GM19438 (cell line): Measurements from ENCODE around the gene PRF1.
"Not testable (repeated sequence)": the region's sequence is repeated elsewhere in the genome, so short reads cannot be mapped to it uniquely, and the experiment has no call there.

Experiments
- ATAC-seq: cut with Tn5 transposase; IDR thresholded peaks from one replicate; pipeline ENCODE4 v1.9.1; 2021; ENCODE audit warnings: low read depth; ENCODE audit not compliant: unreplicated experiment

PRF1 gene

GRCh38 chr10:70618663-70619062 is 16.1 kb upstream of the PRF1 start:
- ATAC-seq: no peak

GRCh38 chr10:70617798-70618568 is 15.4 kb upstream of the PRF1 start:
- no peak for ATAC-seq

DNA sequence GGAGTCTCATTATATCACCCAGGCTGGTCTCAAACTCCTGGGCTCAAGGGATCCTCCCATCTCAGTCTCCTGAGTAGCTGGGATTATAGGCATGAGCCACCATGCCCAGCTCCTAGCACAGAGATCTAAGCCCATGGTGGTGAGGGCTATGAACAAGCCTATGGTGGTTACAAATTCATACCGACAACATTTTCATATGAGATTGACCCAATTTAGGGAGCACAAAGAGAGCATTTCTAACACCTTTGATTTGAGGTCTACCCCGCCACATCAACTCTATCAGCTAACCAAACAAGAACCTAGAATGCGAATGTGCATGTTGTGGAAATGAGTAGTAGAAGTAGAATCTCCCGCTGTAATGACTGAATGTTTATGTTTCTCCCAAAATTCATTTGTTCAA is 14.2 kb upstream of the PRF1 start:
- ATAC-seq: no peak

DNA sequence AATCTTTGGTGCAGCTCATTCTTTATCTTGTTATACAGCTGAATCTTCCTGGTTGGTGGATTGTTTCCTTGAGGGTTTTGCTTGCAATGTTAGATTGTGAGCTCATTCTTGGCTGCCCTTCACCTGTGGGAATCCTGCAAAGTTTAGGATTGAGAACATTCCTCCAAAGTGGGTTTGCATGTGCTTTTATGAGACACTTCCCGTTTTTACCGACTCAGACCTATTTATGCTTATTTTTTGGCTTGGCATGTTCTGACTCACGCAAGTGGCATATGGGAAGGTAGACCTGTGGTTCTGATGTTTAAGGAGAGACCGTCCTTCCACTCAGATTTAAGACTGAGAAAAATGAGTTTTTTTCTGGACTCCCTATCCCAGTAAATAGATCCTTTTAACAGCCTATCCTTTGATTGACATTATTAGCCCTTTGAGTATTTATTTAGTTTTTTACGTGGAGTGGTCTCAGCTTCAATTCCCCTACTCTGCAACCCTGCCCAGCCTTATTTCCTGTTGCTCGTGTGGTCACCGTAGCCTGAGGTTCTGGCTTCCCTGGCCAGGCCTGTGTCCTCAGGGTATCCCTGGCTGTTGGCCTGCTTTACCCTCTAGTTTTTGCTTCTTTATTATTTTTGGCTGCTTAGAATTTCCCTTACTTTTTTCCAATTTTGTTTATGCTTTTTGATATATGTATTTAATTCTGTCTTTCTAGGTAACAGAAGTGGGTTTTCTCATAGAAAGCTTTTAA is 13.4 kb upstream of the PRF1 start:
- no peak for ATAC-seq

- ATAC-seq: no peak
These were observed 12.7 kb upstream of the PRF1 start for GRCh38 chr10:70615211-70615610.

DNA sequence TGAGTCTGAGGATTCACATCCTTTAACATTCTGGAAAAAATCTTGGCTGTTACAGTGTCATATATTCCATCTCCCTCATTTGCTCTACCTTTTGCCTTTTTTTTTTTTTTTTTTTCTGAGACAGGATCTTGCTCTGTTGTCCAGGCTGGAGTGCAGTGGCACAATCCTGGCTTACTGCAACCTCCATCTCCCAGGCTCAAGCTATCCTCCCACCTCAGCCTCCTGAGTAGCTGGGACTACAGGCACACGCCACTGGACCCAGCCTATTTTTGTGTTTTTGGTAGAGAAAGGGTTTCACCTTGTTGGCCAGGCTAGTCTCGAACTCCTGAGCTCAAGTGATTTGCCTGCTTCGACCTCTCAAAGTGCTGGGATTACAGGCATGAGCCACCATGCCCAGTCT is 11.8 kb upstream of the PRF1 start:
- not testable (repeated sequence) for ATAC-seq

DNA sequence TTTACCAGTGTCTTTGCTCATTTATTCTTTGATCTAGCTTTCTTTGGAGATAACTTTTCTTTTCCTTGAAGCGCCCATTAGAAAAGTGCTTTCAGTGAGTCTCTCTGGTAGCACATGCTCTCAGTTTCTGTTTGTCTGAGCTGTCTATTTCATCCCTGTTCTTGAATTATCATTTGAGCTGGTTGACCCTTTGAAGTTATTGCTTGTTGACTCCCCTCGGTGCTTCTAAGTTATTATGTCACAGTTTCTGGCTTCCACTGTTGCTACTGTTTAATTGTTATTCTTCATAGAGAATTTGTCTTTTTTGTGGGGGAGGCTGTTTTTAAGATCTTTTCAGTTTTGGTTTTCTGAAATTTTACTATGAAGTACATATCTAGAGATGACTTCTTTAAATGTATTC is 11.4 kb upstream of the PRF1 start:
- no peak for ATAC-seq

- ATAC-seq: no peak
These were observed 5.4 kb upstream of the PRF1 start for GRCh38 chr10:70607936-70608335.

DNA sequence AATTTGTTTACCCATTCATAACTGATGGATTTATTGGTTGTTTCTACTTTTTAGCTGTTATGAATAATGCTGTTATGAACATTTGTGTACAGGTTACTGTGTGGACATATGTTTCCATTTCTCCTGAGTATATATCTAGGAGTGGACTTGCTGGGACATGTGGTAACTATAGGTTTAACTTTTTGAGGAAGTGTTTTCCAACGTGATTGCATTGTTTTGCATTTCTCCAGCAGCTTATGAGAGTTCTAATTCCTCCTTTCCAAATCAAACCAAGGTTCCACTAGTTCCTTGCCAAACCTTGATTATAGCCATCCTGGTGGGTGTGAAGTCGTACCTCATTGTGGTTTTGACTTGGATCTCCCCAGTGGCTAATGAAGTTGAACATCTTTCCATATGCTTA is 2.6 kb upstream of the PRF1 start:
- no peak for ATAC-seq

DNA sequence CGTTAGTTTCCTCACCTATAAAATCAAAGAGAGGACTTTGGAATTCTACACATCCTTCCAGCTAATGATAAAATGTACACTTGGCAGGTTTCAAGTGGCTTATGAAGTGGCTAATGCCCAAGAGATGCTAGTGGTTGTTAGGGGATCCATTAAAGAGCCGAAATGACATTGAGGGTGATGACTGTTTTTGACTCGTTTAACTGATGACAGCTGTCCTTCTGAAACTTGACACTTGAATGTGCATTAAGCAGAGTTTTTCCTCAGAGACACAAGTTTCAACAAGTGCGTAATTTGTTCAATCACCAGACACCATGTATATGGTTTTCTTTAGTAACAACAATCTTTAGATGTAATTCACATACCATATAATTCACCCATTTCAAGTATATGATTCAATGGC is 1.6 kb upstream of the PRF1 start:
- no peak for ATAC-seq

DNA sequence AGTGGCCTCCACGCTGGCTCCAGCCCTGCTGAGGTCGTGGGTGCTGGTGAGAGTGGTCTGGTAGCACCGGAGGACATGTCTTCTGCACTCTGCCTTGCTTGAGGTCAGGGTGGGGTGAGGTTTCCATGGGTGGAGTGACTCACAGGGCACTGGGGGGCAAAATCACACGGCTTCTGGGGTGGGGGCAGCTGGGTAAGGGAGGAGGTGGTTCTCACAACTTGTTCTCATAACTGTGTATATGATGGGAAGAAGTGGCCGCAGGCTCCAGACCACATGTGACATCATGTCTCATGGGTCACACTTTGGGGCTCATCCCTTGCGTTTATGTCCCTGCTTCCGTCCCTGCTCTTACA is 884 bp upstream of the PRF1 start:
- no peak for ATAC-seq

GRCh38 chr10:70601746-70602145 is 795 bp downstream of the PRF1 start:
- no peak for ATAC-seq

DNA sequence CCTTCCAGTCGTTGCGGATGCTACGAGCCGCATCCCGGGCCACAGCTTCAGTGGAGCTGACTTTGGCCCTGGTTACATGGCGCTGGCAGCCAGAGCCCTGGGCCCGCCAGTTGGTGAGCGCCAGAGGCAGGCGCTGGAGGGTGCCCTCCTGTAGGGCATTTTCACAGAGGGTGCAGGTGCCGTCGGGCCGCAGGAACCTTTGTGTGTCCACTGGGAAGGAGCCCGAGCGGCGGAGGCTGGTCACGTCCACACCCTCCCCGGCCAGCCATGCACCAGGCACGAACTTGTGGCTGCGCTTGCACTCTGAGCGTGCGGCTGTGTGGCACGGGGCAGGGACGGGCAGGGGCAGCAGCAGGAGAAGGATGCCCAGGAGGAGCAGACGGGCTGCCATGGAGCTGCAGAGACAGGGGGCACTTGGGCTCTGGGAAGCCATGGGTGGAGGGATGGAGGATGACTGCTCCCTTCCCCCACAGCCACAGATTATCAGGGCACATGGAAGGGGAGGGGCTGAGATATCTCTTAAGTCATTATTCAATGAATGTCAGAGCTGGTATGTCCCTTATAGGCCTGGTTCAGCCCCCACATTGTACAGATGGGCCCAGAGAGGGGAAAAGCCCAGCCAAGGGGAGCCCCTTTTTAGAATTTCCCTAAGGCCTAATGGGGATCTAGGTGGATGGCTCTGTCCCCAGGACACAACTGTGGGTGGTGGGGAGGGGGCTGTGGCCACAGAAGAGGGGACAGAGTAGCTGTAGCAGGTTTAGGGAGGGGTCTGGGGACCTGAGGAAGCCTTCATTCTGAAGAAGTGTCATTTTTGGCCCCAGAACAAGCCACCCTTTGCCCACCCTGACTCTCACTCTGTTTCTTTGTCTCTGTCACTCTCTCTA is 1.8 kb downstream of the PRF1 start:
- ATAC-seq: no peak

GRCh38 chr10:70599791-70600190 is 2.8 kb downstream of the PRF1 start:
- no peak for ATAC-seq

DNA sequence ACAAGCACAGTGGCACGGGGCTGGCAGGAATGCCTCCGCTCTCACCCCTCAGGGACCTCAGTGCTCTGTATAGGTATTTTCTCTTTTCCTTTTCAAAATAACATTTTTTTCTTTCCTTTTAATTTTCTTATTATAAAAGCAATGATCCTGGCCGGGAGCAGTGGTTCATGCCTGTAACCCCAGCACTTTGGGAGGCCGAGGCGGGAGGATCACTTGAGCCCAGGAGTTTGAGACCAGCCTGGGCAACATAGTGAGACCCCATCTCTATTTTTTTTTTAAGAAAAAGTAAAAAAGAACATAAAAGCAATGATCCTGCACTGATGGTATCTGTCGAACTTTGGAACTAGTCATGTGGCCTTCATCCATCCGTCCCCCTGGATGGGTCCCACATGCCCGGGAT is 3.2 kb downstream of the PRF1 start:
- ATAC-seq: no peak

- ATAC-seq: no peak
These were observed 3.7 kb downstream of the PRF1 start for GRCh38 chr10:70598857-70599295.

DNA sequence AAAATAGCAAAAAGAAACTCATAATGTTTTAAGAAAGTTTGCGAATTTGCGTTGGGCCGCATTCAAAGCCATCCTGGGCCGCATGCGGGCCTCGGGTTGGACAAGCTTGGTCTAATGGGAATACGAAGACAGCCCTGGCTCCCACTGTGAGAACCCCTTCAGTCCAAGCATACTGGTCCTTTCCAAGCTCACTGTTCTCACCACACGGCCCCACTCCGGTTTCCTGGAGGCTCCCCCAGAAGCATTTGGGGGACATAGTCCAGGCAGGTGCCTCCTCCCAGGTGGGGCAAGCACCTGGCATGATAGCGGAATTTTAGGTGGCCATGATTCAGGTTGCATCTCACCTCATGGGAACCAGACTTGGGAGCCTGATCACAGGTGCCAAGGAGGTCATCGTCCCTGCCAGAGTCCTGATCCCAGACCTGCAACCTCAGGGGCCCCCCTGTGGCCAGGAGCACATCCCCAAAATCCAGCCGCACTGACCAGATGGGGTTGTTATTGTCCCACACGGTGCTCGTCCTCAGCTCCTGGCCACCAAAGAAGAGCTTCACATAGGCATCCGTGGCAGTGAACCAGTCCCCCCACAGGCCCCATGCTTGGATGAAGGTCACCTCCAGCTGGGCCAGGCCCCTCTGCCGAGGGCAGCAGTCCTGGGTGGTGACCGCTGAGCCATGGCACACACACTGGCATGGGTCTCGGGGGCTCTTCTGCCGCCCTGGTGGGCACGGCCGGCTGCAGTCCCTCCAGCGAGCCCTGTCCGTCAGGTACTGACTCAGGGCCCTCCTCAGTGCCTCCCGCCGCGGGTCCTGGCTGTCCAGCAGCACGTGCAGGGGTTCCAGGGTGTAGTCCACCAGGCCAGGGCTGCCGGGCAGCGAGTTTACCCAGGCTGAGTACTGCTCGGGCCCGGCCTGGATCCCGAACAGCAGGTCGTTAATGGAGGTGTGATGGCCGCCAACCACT is 4.4 kb downstream of the PRF1 start:
- ATAC-seq: no peak

DNA sequence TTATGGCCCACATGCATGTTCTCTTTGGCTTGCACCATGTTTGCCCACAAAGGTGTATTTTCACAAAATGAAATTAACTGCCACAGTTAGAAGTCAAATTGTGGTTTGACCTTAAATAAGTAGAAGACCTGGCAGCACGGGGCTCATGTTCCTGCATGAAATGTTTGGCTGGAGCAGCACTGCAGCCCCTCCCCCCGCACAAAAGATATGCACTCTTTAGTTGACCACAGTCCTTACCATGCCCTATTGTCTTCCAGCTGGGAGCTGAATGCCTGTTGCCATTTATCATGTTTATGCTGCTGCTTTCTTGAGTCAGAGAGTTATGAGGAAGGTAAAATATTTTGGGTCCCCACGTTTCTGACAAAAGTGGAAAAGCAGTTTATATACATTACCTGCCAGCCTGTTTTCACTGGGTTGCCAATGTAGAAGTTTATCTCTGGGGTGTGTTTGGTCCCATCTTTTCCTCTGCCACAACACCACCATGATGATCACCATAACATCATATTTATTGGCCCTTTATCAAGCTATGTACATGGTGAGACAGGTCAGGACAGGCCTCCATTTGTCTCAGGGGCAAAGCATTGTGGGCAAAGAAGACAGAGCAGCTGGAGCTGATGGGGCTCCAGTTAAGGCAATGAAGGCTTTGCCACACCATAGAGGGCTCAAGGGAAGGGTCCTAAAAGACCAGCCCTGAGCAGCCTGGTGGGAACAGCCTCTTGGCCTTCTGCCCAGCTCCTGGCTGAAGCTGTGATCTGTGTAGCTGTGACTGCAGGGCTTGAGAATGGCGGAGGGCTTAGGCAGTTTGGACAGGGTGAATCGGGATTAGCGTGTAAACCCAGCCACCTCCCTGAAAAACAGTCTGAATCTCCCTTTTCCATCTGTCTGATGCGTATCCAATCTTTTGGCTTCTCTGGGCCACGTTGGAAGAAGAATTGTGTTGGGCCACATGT is 5.4 kb downstream of the PRF1 start:
- no peak for ATAC-seq
